K562 (cell line): ENCODE measurements around the gene RNFT2. TPM values are rescaled to one million over a fixed set of nuclear protein-coding genes. Genes with fewer than 3 reads are reported as not detected.

Source experiments
- HIVEP1 ChIP-seq: fragments of 250-450 bp; sonication (Bioruptor Pico); IDR thresholded peaks from 2 replicates; pipeline ENCODE4 v1.4.0; 2020; ENCODE audit warnings: mild to moderate bottlenecking
- NFIX ChIP-seq: fragments of 250-450 bp; sonication (Bioruptor Pico); IDR thresholded peaks from 2 replicates; pipeline ENCODE4 v1.4.0; 2020; ENCODE audit warnings: low read depth, mild to moderate bottlenecking, moderate library complexity
- RBM34 ChIP-seq: fragments of 200-400 bp; formaldehyde crosslinking; IDR thresholded peaks from 2 replicates; pipeline ENCODE4 v1.6.1; 2018; ENCODE audit warnings: low read length, borderline replicate concordance; ENCODE audit not compliant: insufficient read depth
- SMARCA5 ChIP-seq: fragments of 450-650 bp; IDR thresholded peaks from 2 replicates; pipeline ENCODE4 v1.6.1; 2016
- TBP ChIP-seq: optimal IDR thresholded peaks from 2 replicates; pipeline ENCODE3; 2011; ENCODE audit warnings: low read depth, low read length, improper control_type of control experiment
- ZNF318 ChIP-seq, 2 experiments: fragments of 450-650 bp; IDR thresholded peaks; 2 replicates each; pipeline ENCODE4 v1.6.1; 2016; ENCODE audit warnings: mild to moderate bottlenecking in 2 of 2, borderline replicate concordance in 1 of 2, low read depth in 1 of 2, moderate library complexity in 1 of 2
- polyA plus RNA-seq, 8 experiments: library from polyadenylated mRNA; depleted of rRNA in 4 of 8; stranded (reverse) in 5 of 8; unstranded in 3 of 8; fragments of >200 nt; fragmentation: Nextera tagmentation in 2 of 8; fragmentation: Illumina TruSeq in 1 of 8; extraction: Ambion mirVana in 2 of 8; extraction: Trizol in 1 of 8; gene quantifications; 2 replicates each; pipeline versions ENCODE4 v1.2.1 to v1.2.3, GENCODE V29; 2011 to 2014; ENCODE audit warnings: inconsistent platforms in 1 of 8, missing spikeins in 1 of 8
- total RNA-seq, 7 experiments: library from RNA; depleted of rRNA in 6 of 7; stranded (reverse); fragments of >200 nt in 6 of 7; fragmentation: Illumina TruSeq in 2 of 7; extraction: Trizol in 2 of 7; gene quantifications; 2 replicates each; pipeline versions ENCODE4 v1.2.1 to v1.2.3, GENCODE V29; 2011 to 2021; ENCODE audit warnings: low replicate concordance in 1 of 7
- TF ChIP-seq, protein P1 (sequence below): fragments of 250-450 bp; sonication (Bioruptor Pico); IDR thresholded peaks from 2 replicates; pipeline ENCODE4 v1.5.0; 2021

RNFT2 gene
- total and polyA plus RNA-seq, 9 of the 15 experiments (the other 6 are each of a cell fraction or from before 2014, with no cell fraction given), result 3.6 to 26.3 (median 9.5) TPM

DNA sequence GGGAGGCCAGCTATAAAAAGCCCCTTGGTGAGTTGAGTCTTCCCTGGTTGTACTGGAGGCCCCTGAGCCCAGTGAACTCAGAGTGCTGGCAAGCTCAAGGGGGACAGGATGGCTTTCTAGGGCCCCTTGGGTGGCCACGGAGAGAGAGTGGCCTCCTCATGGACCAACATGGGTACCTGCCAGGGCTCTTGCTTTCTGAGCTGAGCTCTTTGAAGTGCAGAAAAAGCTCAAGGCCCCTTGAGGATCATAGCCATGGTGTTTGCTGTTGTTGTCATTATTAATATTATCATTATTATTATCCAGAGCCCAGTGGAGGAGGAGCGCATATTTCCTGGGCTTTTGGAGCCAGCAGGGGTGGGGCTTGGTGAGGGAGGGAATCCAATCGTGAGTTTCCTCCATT, 6.7 kb downstream of the RNFT2 start (continued):
- TF ChIP-seq, protein P1, sequence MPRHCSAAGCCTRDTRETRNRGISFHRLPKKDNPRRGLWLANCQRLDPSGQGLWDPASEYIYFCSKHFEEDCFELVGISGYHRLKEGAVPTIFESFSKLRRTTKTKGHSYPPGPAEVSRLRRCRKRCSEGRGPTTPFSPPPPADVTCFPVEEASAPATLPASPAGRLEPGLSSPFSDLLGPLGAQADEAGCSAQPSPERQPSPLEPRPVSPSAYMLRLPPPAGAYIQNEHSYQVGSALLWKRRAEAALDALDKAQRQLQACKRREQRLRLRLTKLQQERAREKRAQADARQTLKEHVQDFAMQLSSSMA (CRISPR knock-in tag), result no peak
- TF ChIP-seq TBP, result no peak
- no peak for TF ChIP-seq RBM34
- no peak for TF ChIP-seq SMARCA5
- no peak for TF ChIP-seq ZNF318 (IDR thresholded peaks at IDR 0.05; ENCODE audit: borderline replicate concordance in 1 of 2, low read depth in 1 of 2)
- no peak for TF ChIP-seq NFIX (CRISPR knock-in tag)
- no peak for TF ChIP-seq HIVEP1 (CRISPR knock-in tag)
